IMR-90 (cell line): ENCODE measurements around the gene LHFPL6.

ENCODE experiments used
- BHLHE40 ChIP-seq: fragments of 150-350 bp; IDR thresholded peaks from 2 replicates; pipeline ENCODE4 v1.6.1; 2016; ENCODE audit warnings: mild to moderate bottlenecking, low read depth, low read length
- CHD1 ChIP-seq: IDR thresholded peaks from 2 replicates; pipeline ENCODE4 v1.6.1; 2012; ENCODE audit warnings: low read depth, low read length, improper control_type of control experiment
- MAZ ChIP-seq: IDR thresholded peaks from 2 replicates; pipeline ENCODE4 v1.6.1; 2012; ENCODE audit warnings: low read depth, mild to moderate bottlenecking, low read length, improper control_type of control experiment, moderate library complexity, borderline replicate concordance
- MXI1 ChIP-seq: IDR thresholded peaks from 2 replicates; pipeline ENCODE4 v1.6.1; 2012; ENCODE audit warnings: low read depth, mild to moderate bottlenecking, low read length, moderate library complexity, borderline replicate concordance
- NFE2L2 ChIP-seq: fragments of 150-350 bp; IDR thresholded peaks from 2 replicates; pipeline ENCODE4 v1.6.1; 2016; ENCODE audit warnings: low read depth, mild to moderate bottlenecking, low read length
- POLR2A ChIP-seq: IDR thresholded peaks from 2 replicates; pipeline ENCODE4 v1.6.1; 2012; ENCODE audit warnings: mild to moderate bottlenecking, low read depth, low read length
- RAD21 ChIP-seq: IDR thresholded peaks from 2 replicates; pipeline ENCODE4 v1.6.1; 2012; ENCODE audit warnings: low read length, improper control_type of control experiment
- RCOR1 ChIP-seq: IDR thresholded peaks from 2 replicates; pipeline ENCODE4 v1.6.1; 2012; ENCODE audit warnings: mild to moderate bottlenecking, low read length, improper control_type of control experiment; ENCODE audit not compliant: insufficient replicate concordance
- SMC3 ChIP-seq: fragments of 150-350 bp; IDR thresholded peaks from 2 replicates; pipeline ENCODE4 v1.6.1; 2016; ENCODE audit warnings: low read depth, mild to moderate bottlenecking, antibody characterized with exemption, low read length, moderate library complexity
- TF ChIP-seq, protein P1 (sequence below): conservative IDR thresholded peaks from 2 replicates; pipeline ENCODE4 v1.5.1; 2012; ENCODE audit warnings: mild to moderate bottlenecking, low read depth, low read length, improper control_type of control experiment
- TF ChIP-seq, protein P2 (sequence below): fragments of 150-350 bp; IDR thresholded peaks from 2 replicates; pipeline ENCODE4 v1.6.1; 2017; ENCODE audit warnings: mild to moderate bottlenecking, antibody characterized with exemption, low read length, low read depth

DNA sequence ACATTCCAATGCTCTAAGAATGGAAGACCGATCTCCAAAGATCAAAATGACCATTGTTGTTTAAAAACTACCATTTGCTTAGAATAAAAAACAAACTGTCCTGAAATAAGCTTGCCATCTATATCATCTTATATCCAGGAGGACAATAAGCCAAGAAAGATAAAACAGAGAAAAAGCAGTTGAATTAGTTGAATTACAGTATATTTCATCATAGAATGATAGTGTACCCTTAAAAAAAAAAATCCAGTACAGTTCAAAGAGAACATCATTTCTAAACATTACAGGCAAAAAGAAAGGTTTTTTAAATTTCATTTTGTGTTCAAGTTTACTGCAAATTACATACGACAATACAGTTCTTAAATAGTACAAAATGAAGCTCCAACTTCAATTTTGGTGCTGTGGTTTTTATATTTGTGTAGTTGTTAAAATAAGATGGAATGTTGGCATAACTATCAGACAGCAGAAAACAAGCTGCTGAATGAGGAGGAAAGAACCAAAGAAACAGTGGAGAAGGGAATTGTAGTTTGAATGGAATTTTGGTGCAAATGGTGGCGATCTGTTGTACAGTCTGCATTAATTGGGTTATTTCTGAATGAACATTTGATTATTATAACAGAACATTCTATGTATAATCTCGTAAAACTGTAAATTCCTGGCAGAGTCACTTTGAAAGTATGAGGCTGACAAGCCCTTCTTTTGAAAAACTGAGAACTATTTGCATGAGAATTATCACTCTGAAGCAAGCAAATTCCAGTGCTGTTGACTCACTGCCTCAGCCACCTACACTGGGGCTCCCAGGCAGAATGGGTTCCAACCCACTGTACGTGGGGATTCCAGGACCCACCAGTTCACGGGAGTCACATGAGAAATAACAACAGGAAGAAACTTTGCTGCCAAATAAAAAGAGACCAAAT is 37.7 kb downstream of the LHFPL6 start:
- TF ChIP-seq, protein P1, sequence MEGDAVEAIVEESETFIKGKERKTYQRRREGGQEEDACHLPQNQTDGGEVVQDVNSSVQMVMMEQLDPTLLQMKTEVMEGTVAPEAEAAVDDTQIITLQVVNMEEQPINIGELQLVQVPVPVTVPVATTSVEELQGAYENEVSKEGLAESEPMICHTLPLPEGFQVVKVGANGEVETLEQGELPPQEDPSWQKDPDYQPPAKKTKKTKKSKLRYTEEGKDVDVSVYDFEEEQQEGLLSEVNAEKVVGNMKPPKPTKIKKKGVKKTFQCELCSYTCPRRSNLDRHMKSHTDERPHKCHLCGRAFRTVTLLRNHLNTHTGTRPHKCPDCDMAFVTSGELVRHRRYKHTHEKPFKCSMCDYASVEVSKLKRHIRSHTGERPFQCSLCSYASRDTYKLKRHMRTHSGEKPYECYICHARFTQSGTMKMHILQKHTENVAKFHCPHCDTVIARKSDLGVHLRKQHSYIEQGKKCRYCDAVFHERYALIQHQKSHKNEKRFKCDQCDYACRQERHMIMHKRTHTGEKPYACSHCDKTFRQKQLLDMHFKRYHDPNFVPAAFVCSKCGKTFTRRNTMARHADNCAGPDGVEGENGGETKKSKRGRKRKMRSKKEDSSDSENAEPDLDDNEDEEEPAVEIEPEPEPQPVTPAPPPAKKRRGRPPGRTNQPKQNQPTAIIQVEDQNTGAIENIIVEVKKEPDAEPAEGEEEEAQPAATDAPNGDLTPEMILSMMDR: no peak
- TF ChIP-seq MXI1 (no peak), NFE2L2 (peak; percentile 33; the same call in 1 of the 2 replicates), RAD21 (no peak), SMC3 (no peak), POLR2A (no peak), BHLHE40 (peak; percentile 94), MAZ (no peak), RCOR1 (peak; percentile 15), CHD1 (no peak)
- TF ChIP-seq, protein P2, sequence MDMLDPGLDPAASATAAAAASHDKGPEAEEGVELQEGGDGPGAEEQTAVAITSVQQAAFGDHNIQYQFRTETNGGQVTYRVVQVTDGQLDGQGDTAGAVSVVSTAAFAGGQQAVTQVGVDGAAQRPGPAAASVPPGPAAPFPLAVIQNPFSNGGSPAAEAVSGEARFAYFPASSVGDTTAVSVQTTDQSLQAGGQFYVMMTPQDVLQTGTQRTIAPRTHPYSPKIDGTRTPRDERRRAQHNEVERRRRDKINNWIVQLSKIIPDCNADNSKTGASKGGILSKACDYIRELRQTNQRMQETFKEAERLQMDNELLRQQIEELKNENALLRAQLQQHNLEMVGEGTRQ: no peak; the same call in 1 of the 2 replicates
